Measurements from ENCODE around the gene SSBP2.

Gene SSBP2

GRCh38 chr5:81363093-81363871, 387.6 kb downstream of the SSBP2 start:
- Histone ChIP-seq H3K9me2 (replicated peaks; ENCODE audit: insufficient read depth, low read length) (no peaks in the 10 kb centered on the region), H3K4me3 (ENCODE audit: insufficient read depth, low read length, poor library complexity, severe bottlenecking) (no peak overlapping the region), H3K79me2 (ENCODE audit: insufficient read depth, low read length) (no peaks in the 10 kb centered on the region), H4K20me1 (ENCODE audit: low read depth, low read length) (no peaks in the 10 kb centered on the region), H3K9ac (ENCODE audit: low read length) (no peak overlapping the region), H3K27me3 (ENCODE audit: low read length) (no peaks in the 10 kb centered on the region), H3K9me3 (ENCODE audit: insufficient read depth, low read length) (no peaks in the 10 kb centered on the region), H3K36me3 (ENCODE audit: low read length) (no peaks in the 10 kb centered on the region), H2AFZ (ENCODE audit: low read depth, low read length, severe bottlenecking) (no peak overlapping the region), H3F3A (ENCODE audit: insufficient read depth) (no peaks in the 10 kb centered on the region), H3K27ac (ENCODE audit: low read depth, low read length) (no peak overlapping the region), H3K4me2 (ENCODE audit: low read depth, low read length, poor library complexity, severe bottlenecking) (no peak overlapping the region)
- TF ChIP-seq EZH2phosphoT487 (conservative IDR thresholded peaks at IDR 0.05; ENCODE audit: low read length) (no peak), CTCF (IDR thresholded peaks at IDR 0.05; ENCODE audit: insufficient read depth, low read length, poor library complexity, severe bottlenecking) (no peak)

Data from SU-DHL-6 (cell line).